Measurements from ENCODE around the gene FTO.

The FTO gene

GRCh38 chr16:54129810-54130209 lies 425.9 kb downstream of the FTO start:
- H3K9ac ChIP-seq, result no peak overlapping the region
- H3K79me2 ChIP-seq, result no peaks in the 10 kb centered on the region
- no peak overlapping the region for H3K4me3 ChIP-seq (ENCODE audit: low read depth, low read length)
- H3K27me3 ChIP-seq (ENCODE audit: control insufficient read depth, insufficient read depth, low read length), result no peaks in the 10 kb centered on the region
- no peak for TF ChIP-seq CTCF (IDR thresholded peaks at IDR 0.05)
- H3K36me3 ChIP-seq (ENCODE audit: control insufficient read depth, insufficient read depth, low read length), result no peaks in the 10 kb centered on the region
- H3K9me3 ChIP-seq (ENCODE audit: control insufficient read depth, low read length), result no peaks in the 10 kb centered on the region
- H3K4me1 ChIP-seq, result no peaks in the 10 kb centered on the region
- no peak overlapping the region for H2AFZ ChIP-seq
- H3K4me2 ChIP-seq (ENCODE audit: low read length), result no peak overlapping the region
- no peak overlapping the region for H3K27ac ChIP-seq

- H3K4me2 ChIP-seq (ENCODE audit: low read length), result no peak overlapping the region
- H3K4me3 ChIP-seq (ENCODE audit: low read depth, low read length), result no peak overlapping the region
- no peaks in the 10 kb centered on the region for H3K79me2 ChIP-seq
- TF ChIP-seq CTCF (IDR thresholded peaks at IDR 0.05), result no peak
- no peak overlapping the region for H3K9ac ChIP-seq
- no peak overlapping the region for H3K27ac ChIP-seq
- H3K4me1 ChIP-seq, result no peaks in the 10 kb centered on the region
- no peaks in the 10 kb centered on the region for H3K27me3 ChIP-seq (ENCODE audit: control insufficient read depth, insufficient read depth, low read length)
- H3K9me3 ChIP-seq (ENCODE audit: control insufficient read depth, low read length), result no peaks in the 10 kb centered on the region
- no peaks in the 10 kb centered on the region for H3K36me3 ChIP-seq (ENCODE audit: control insufficient read depth, insufficient read depth, low read length)
- no peak overlapping the region for H2AFZ ChIP-seq
Measured at GRCh38 chr16:54135361-54136275, 431.7 kb downstream of the FTO start.

- Histone ChIP-seq H3K4me1 (no peaks in the 10 kb centered on the region), H3K4me3 (ENCODE audit: low read depth, low read length) (no peak overlapping the region), H3K27me3 (ENCODE audit: control insufficient read depth, insufficient read depth, low read length) (no peaks in the 10 kb centered on the region), H3K36me3 (ENCODE audit: control insufficient read depth, insufficient read depth, low read length) (no peaks in the 10 kb centered on the region), H3K27ac (no peak overlapping the region), H3K9ac (no peak overlapping the region), H3K79me2 (no peaks in the 10 kb centered on the region), H2AFZ (no peak overlapping the region), H3K9me3 (ENCODE audit: control insufficient read depth, low read length) (no peaks in the 10 kb centered on the region), H3K4me2 (ENCODE audit: low read length) (no peak overlapping the region)
- TF ChIP-seq CTCF (IDR thresholded peaks at IDR 0.05), result no peak
Measured at GRCh38 chr16:54136276-54136625, 432.3 kb downstream of the FTO start.

DNA sequence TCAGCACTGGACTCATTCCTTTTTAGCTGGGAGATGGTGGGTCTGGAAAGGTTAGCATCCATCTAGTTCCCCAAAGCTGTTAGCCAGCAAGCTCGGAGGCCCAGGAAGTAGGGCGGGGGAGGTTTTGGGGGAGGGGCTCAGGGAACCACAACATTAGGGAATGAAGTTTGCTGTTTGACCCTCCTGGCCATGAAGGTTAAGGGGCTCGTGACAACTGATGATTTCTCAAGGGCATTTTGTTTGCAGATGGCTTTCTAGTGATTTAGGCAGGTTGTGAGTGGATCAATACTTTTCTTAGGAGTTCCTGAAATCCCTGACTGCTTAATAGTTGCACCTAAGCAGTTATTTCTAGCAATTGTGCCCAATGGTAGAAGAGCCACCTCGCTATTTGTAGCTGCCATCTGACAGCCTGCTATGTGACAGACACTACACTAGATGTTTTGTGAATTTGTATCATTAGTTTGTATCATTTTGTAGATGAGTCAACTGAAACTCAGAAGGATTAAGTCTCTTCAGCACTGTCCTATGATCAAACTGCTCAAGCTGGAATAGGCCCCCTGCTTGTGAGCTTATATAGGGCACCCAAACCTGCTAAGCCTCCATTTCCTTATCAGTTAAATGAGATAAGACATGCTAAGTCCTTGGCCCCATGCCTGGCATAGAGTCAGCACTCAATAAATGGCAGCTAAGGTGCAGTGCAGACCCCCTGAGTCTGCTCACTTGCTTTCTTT lies 436.3 kb downstream of the FTO start:
- Histone ChIP-seq H3K27me3 (ENCODE audit: control insufficient read depth, insufficient read depth, low read length) (no peaks in the 10 kb centered on the region), H3K36me3 (ENCODE audit: control insufficient read depth, insufficient read depth, low read length) (no peaks in the 10 kb centered on the region), H2AFZ (no peak overlapping the region), H3K4me1 (no peaks in the 10 kb centered on the region), H3K9ac (no peak overlapping the region), H3K4me2 (ENCODE audit: low read length) (no peak overlapping the region), H3K79me2 (no peaks in the 10 kb centered on the region), H3K4me3 (ENCODE audit: low read depth, low read length) (no peak overlapping the region), H3K27ac (no peak overlapping the region), H3K9me3 (ENCODE audit: control insufficient read depth, low read length) (no peaks in the 10 kb centered on the region)
- no peak for TF ChIP-seq CTCF (IDR thresholded peaks at IDR 0.05)

All from parathyroid adenoma (tissue), 2 donors.